ENCODE data around the gene TNC.

DNA sequence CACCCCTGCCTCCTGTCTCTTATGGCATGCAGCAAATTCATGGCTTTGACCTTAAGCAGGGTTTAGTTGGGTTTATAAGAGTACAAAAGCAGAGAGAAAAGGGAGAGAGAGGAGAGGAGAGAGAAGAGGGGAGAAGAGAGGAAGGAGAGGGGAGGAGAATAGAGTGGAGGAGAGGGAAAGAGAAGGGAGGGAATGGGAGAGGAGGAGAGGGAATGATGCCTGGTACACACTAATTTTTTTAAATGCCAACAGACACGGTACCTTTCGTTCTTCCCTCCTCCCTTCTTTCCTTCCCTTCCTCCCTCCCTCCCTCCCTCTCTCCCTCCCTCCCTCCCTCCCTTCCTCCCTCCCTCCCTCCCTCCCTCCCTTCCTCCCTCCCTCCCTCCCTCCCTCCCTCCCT lies 48.7 kb downstream of the TNC start:
- no peak for TF ChIP-seq EZH2phosphoT487 (conservative IDR thresholded peaks at IDR 0.05; ENCODE audit: low read length)
- TF ChIP-seq CTCF (IDR thresholded peaks at IDR 0.05; ENCODE audit: insufficient read depth, low read length, poor library complexity, severe bottlenecking): no peak

Measured in SU-DHL-6 (cell line).